SU-DHL-6 (cell line): ENCODE measurements around the gene UNC119B.

Source experiments
- EZH2phosphoT487 ChIP-seq: fragments of 200-600 bp; sonication (generic), shearing (Covaris generic); conservative IDR thresholded peaks from 2 replicates; pipeline ENCODE4 v1.6.1; 2018; ENCODE audit warnings: mild to moderate bottlenecking, antibody characterized with exemption, low read length, moderate library complexity, mixed read lengths
- TF ChIP-seq, protein P1 (sequence below): fragments of 200-600 bp; sonication (generic); IDR thresholded peaks from one replicate; pipeline ENCODE4 v1.5.1; 2017; ENCODE audit warnings: antibody characterized with exemption, mild to moderate bottlenecking, low read length, moderate library complexity; ENCODE audit not compliant: insufficient read depth, poor library complexity, severe bottlenecking

DNA sequence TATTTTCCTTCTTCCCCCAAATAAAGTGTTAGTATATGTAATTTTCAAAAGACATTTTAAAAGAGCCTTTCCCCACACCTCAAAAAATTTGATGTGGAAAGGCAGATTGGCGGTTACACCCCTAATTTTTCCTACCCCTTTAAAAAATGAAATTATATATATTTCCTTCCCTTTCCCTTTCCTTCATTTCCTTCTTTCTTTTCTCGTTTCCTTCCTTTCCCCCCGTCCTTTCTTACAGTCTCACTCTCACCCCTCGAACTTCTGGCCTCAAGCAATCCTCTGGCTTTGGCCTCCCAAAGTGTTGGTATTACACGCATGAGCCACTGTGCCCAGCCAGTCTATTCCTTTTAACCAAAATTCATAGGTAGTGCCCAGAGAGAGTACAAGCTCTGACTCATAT lies 4.2 kb upstream of the UNC119B start:
- TF ChIP-seq, protein P1, sequence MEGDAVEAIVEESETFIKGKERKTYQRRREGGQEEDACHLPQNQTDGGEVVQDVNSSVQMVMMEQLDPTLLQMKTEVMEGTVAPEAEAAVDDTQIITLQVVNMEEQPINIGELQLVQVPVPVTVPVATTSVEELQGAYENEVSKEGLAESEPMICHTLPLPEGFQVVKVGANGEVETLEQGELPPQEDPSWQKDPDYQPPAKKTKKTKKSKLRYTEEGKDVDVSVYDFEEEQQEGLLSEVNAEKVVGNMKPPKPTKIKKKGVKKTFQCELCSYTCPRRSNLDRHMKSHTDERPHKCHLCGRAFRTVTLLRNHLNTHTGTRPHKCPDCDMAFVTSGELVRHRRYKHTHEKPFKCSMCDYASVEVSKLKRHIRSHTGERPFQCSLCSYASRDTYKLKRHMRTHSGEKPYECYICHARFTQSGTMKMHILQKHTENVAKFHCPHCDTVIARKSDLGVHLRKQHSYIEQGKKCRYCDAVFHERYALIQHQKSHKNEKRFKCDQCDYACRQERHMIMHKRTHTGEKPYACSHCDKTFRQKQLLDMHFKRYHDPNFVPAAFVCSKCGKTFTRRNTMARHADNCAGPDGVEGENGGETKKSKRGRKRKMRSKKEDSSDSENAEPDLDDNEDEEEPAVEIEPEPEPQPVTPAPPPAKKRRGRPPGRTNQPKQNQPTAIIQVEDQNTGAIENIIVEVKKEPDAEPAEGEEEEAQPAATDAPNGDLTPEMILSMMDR = no peak
- TF ChIP-seq EZH2phosphoT487 = no peak
